GM12878 (cell line): ENCODE data around the gene GMDS.

ENCODE experiments used
- CTCF ChIP-seq, 3 experiments: IDR thresholded peaks in 2 of 3; conservative IDR thresholded peaks in 1 of 3; 2 replicates each; pipeline ENCODE4 v1.5.1; 2011; ENCODE audit warnings: low read depth in 3 of 3, low read length in 3 of 3, mild to moderate bottlenecking in 3 of 3, control low read depth in 2 of 3, moderate library complexity in 2 of 3, inconsistent platforms in 1 of 3, mixed read lengths in 1 of 3; ENCODE audit not compliant: control insufficient read depth in 2 of 3, insufficient read depth in 1 of 3; ENCODE audit errors: extremely low read depth in 1 of 3
- TARDBP ChIP-seq: IDR thresholded peaks from 2 replicates; pipeline ENCODE4 v1.6.1; 2016; ENCODE audit warnings: borderline replicate concordance

GRCh38 chr6:1946583-1946982, 298.8 kb downstream of the GMDS start:
- TF ChIP-seq TARDBP (no peak), CTCF (IDR thresholded peaks at IDR 0.05 in 2 of 3, conservative IDR thresholded peaks at IDR 0.05 in 1 of 3; ENCODE audit: control insufficient read depth in 2 of 3, extremely low read depth in 1 of 3, insufficient read depth in 1 of 3, low read depth in 3 of 3, low read length in 3 of 3) (no peak)
